Measurements from ENCODE around the gene SUV39H2. TPM values are rescaled to one million over a fixed set of nuclear protein-coding genes. Genes with fewer than 3 reads are reported as not detected.

The SUV39H2 gene, protein sequence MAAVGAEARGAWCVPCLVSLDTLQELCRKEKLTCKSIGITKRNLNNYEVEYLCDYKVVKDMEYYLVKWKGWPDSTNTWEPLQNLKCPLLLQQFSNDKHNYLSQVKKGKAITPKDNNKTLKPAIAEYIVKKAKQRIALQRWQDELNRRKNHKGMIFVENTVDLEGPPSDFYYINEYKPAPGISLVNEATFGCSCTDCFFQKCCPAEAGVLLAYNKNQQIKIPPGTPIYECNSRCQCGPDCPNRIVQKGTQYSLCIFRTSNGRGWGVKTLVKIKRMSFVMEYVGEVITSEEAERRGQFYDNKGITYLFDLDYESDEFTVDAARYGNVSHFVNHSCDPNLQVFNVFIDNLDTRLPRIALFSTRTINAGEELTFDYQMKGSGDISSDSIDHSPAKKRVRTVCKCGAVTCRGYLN
- total RNA-seq (1 to 10 TPM; 6.9 to 7.7 TPM), polyA plus RNA-seq (1 to 10 TPM; 2.6 to 3.8 TPM)
- long read RNA-seq, donor 1, partial matches to known transcripts, result 10 of 16 reads
- long read RNA-seq, donor 1, other reads (novel, unspliced or antisense), result 0 of 16 reads
- long read RNA-seq, donor 2, partial matches to known transcripts, result 0 of 1 reads
- long read RNA-seq, donor 2, other reads (novel, unspliced or antisense), result 0 of 1 reads
- long read RNA-seq, donor 3, partial matches to known transcripts, result 0 of 2 reads
- long read RNA-seq, donor 3, other reads (novel, unspliced or antisense), result 0 of 2 reads
- long read RNA-seq, donor 4, partial matches to known transcripts, result 0 of 4 reads
- long read RNA-seq, donor 4, other reads (novel, unspliced or antisense), result 0 of 4 reads
- long read RNA-seq, donor 5, partial matches to known transcripts, result 0 of 6 reads
- long read RNA-seq, donor 5, other reads (novel, unspliced or antisense), result 0 of 6 reads

- DNase-seq (peak; percentile 97 to 99 (median 98)), ATAC-seq (ENCODE audit: insufficient read depth, low FRiP score) (peak; percentile 95)
- Histone ChIP-seq H3K36me3 (ENCODE audit: control insufficient read depth in 4 of 4, insufficient read depth in 4 of 4, low read length in 4 of 4) (no peaks in the 10 kb centered on the region), H3K9ac (ENCODE audit: insufficient read depth in 1 of 2, low read length in 2 of 2) (peak within 1 kb of the TSS; percentile 52 to 84), H3K9me3 (ENCODE audit: control insufficient read depth in 4 of 4, insufficient read depth in 3 of 4, low read length in 3 of 4) (no peaks in the 10 kb centered on the region), H3K4me3 (peak within 1 kb of the TSS; percentile 97), H3K4me1 (ENCODE audit: control insufficient read depth in 5 of 5, insufficient read depth in 5 of 5, low read length in 5 of 5) (peaks cover 0 to 28% (median 5%) of the 10 kb centered on the region in 5 donors), H3K27me3 (ENCODE audit: control insufficient read depth in 3 of 3, insufficient read depth in 3 of 3, low read length in 2 of 3) (no peaks in the 10 kb centered on the region), H3K27ac (ENCODE audit: low read depth in 1 of 2, low read length in 1 of 2) (peak within 1 kb of the TSS; percentile 90 to 99)
- WGBS, 2 donors, result 0% methylated on average over 77 to 102 of the region's 102 CpGs
- TF ChIP-seq, protein P1, sequence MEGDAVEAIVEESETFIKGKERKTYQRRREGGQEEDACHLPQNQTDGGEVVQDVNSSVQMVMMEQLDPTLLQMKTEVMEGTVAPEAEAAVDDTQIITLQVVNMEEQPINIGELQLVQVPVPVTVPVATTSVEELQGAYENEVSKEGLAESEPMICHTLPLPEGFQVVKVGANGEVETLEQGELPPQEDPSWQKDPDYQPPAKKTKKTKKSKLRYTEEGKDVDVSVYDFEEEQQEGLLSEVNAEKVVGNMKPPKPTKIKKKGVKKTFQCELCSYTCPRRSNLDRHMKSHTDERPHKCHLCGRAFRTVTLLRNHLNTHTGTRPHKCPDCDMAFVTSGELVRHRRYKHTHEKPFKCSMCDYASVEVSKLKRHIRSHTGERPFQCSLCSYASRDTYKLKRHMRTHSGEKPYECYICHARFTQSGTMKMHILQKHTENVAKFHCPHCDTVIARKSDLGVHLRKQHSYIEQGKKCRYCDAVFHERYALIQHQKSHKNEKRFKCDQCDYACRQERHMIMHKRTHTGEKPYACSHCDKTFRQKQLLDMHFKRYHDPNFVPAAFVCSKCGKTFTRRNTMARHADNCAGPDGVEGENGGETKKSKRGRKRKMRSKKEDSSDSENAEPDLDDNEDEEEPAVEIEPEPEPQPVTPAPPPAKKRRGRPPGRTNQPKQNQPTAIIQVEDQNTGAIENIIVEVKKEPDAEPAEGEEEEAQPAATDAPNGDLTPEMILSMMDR (IDR thresholded peaks at IDR 0.05; ENCODE audit: control extremely low read depth, extremely low read depth), result peak; percentile 8
Measured at GRCh38 chr10:14878266-14879123, at the start of gene SUV39H2. Gene SUV39H2 (plus strand): TSS chr10:14878866. CDS start chr10:14878889, 23 bp downstream.

GRCh38 chr10:14833106-14833505 lies 45.6 kb upstream of the SUV39H2 start:
- H3K36me3 ChIP-seq (ENCODE audit: control insufficient read depth in 4 of 4, insufficient read depth in 4 of 4, low read length in 4 of 4), result peaks cover 0 to 3% (median 0%) of the 10 kb centered on the region in 4 donors
- ATAC-seq (ENCODE audit: insufficient read depth, low FRiP score), result no peak
- H3K27ac ChIP-seq (ENCODE audit: low read depth in 1 of 2, low read length in 1 of 2), result no peak overlapping the region
- peaks cover 0 to 8% (median 4%) of the 10 kb centered on the region in 5 donors for H3K4me1 ChIP-seq (ENCODE audit: control insufficient read depth in 5 of 5, insufficient read depth in 5 of 5, low read length in 5 of 5)
- no peaks in the 10 kb centered on the region for H3K27me3 ChIP-seq (ENCODE audit: control insufficient read depth in 3 of 3, insufficient read depth in 3 of 3, low read length in 2 of 3)
- no peaks in the 10 kb centered on the region for H3K9me3 ChIP-seq (ENCODE audit: control insufficient read depth in 4 of 4, insufficient read depth in 3 of 4, low read length in 3 of 4)
- H3K9ac ChIP-seq (ENCODE audit: insufficient read depth in 1 of 2, low read length in 2 of 2), result no peak overlapping the region
- DNase-seq, result no peak
- no peak overlapping the region for H3K4me3 ChIP-seq
- TF ChIP-seq, protein P1 (IDR thresholded peaks at IDR 0.05; ENCODE audit: control extremely low read depth, extremely low read depth), result no peak
- WGBS, 2 donors, result 80 to 83% methylated on average over 3 of the region's 3 CpGs

- 95 to 96% methylated on average over 2 of the region's 2 CpGs for WGBS, 2 donors
- no peak for ATAC-seq (ENCODE audit: insufficient read depth, low FRiP score)
Measured at GRCh38 chr10:14836208-14836607, 42.5 kb upstream of the SUV39H2 start.

More at GRCh38 chr10:14836208-14836607, 42.5 kb upstream of the SUV39H2 start:
- DNase-seq, result no peak
- Histone ChIP-seq H3K27ac (ENCODE audit: low read depth in 1 of 2, low read length in 1 of 2) (no peak overlapping the region), H3K4me1 (ENCODE audit: control insufficient read depth in 5 of 5, insufficient read depth in 5 of 5, low read length in 5 of 5) (peaks cover 2 to 16% (median 5%) of the 10 kb centered on the region in 5 donors), H3K36me3 (ENCODE audit: control insufficient read depth in 4 of 4, insufficient read depth in 4 of 4, low read length in 4 of 4) (peaks cover 0 to 7% (median 2%) of the 10 kb centered on the region in 4 donors), H3K9me3 (ENCODE audit: control insufficient read depth in 4 of 4, insufficient read depth in 3 of 4, low read length in 3 of 4) (no peaks in the 10 kb centered on the region), H3K9ac (ENCODE audit: insufficient read depth in 1 of 2, low read length in 2 of 2) (no peak overlapping the region), H3K27me3 (ENCODE audit: control insufficient read depth in 3 of 3, insufficient read depth in 3 of 3, low read length in 2 of 3) (no peaks in the 10 kb centered on the region), H3K4me3 (no peak overlapping the region)
- TF ChIP-seq, protein P1 (IDR thresholded peaks at IDR 0.05; ENCODE audit: control extremely low read depth, extremely low read depth), result no peak

All from lung (tissue), 16 donors.